Mucosa of descending colon (tissue), 3 donors: Measurements from ENCODE around the gene SLC2A5. TPM values are rescaled to one million over a fixed set of nuclear protein-coding genes. Genes with fewer than 3 reads are reported as not detected.

Experiments used
- ATAC-seq: fragments of 200-7000 bp; cut with Tn5 transposase; one replicate; pipeline ENCODE4 v1.9.1; 2020; ENCODE audit warnings: mild to moderate bottlenecking, moderate library complexity
- DNase-seq, 3 donors: peaks; one replicate each; pipeline ENCODE4 v3.0.0-alpha.2; 2020
- H3K36me3 ChIP-seq: fragments of 200-600 bp; one replicate; pipeline ENCODE4 v1.8.0; 2021; ENCODE audit warnings: low read depth, mild to moderate bottlenecking
- H3K4me1 ChIP-seq: fragments of 200-600 bp; one replicate; pipeline ENCODE4 v1.8.0; 2021; ENCODE audit warnings: low read depth, mild to moderate bottlenecking
- H3K4me3 ChIP-seq: fragments of 200-600 bp; one replicate; pipeline ENCODE4 v1.8.0; 2021; ENCODE audit warnings: mild to moderate bottlenecking
- H3K9me3 ChIP-seq: fragments of 200-600 bp; one replicate; pipeline ENCODE4 v1.8.0; 2021; ENCODE audit warnings: mild to moderate bottlenecking
- CTCF ChIP-seq: fragments of 200-600 bp; IDR thresholded peaks from one replicate; pipeline ENCODE4 v1.8.0; 2022; ENCODE audit warnings: antibody characterized with exemption, mild to moderate bottlenecking
- intact Hi-C, 2 donors: fragments of 100-400 bp; cut with DNase I in 1 of 2; cut with micrococcal nuclease in 1 of 2; formaldehyde crosslinking; loops; one replicate each; pipeline versions ENCODE4 v1.11.0 to v1.11.1; 2022; cut with DNase I, micrococcal nuclease
- total RNA-seq, 3 donors: library from RNA; stranded (reverse); fragmentation: NEBNext Ultra II Directional in 2 of 3; extraction: Animal tissue kit (Norgen Biotek cat#: 25700) in 2 of 3; gene quantifications; one replicate each; pipeline versions ENCODE4 v1.2.1 to v1.2.4, GENCODE V29; 2021 to 2023
- donor health status: DM: no; HTN: no; CAD: no; lungs with moderate emphysema.
- donor health status: DM: no; HTN: no; CAD: no.
- donor health status: DM: no; HTN: yes; CAD: no.

The SLC2A5 gene
- total RNA-seq, 3 donors from 2014 or later = 4.4 to 34.5 (median 7.8) TPM

- H3K9me3 ChIP-seq = no peaks in the 10 kb centered on the region
- peak; percentile 13 for ATAC-seq
- intact Hi-C loops = loop anchor here in 1 of 2 donors (10.0 kb wide), 1 partner anchor 62 kb away; no protein-coding TSS in a partner anchor
- peaks cover 3% of the 10 kb centered on the region for H3K4me1 ChIP-seq
- no peak overlapping the region for H3K4me3 ChIP-seq
- TF ChIP-seq CTCF = no peak
- no peak for DNase-seq
- no peaks in the 10 kb centered on the region for H3K36me3 ChIP-seq
Measured at GRCh38 chr1:8986814-8987190, 82.6 kb downstream of the SLC2A5 start.

GRCh38 chr1:8985915-8986813 is 83.3 kb downstream of the SLC2A5 start:
- intact Hi-C loops = loop anchor here in 1 of 2 donors (10.0 kb wide), 1 partner anchor 61 kb away; no protein-coding TSS in a partner anchor
- H3K4me1 ChIP-seq = peaks cover 3% of the 10 kb centered on the region
- H3K4me3 ChIP-seq = no peak overlapping the region
- peak; percentile 94 for ATAC-seq
- TF ChIP-seq CTCF = no peak
- peak; percentile 78 to 80 (median 79) for DNase-seq
- no peaks in the 10 kb centered on the region for H3K9me3 ChIP-seq
- H3K36me3 ChIP-seq = no peaks in the 10 kb centered on the region

Other genes with a start within 250 kb of the SLC2A5 start
- 100 to 1,000 TPM; 383 to 734 (median 494) TPM for gene ENO1, start 190.9 kb downstream of the SLC2A5 start, total RNA-seq
- gene CA6, start 123.8 kb downstream of the SLC2A5 start, total RNA-seq = not detected
- not detected for gene SLC2A7, start 43.2 kb downstream of the SLC2A5 start, total RNA-seq
- 1 to 10 TPM; 7.0 to 8.7 (median 8.1) TPM for gene GPR157, start 59.5 kb upstream of the SLC2A5 start, total RNA-seq
- gene H6PD, start 165.1 kb upstream of the SLC2A5 start, total RNA-seq = 10 to 100 TPM; 27.6 to 35.3 (median 31.9) TPM
- 10 to 100 TPM; 22.1 to 35.5 (median 26.1) TPM for gene SPSB1, start 223.3 kb upstream of the SLC2A5 start, total RNA-seq